DMS53 treated with DMSO at 0.1 percent for 48 hours (cell line): ENCODE data around the gene RNASET2.

ENCODE experiments used
- DNase-seq: peaks from one replicate; lab custom pipeline; 2025; ENCODE audit not compliant: unreplicated experiment; lab: John Stamatoyannopoulos, UW

Gene RNASET2

DNA sequence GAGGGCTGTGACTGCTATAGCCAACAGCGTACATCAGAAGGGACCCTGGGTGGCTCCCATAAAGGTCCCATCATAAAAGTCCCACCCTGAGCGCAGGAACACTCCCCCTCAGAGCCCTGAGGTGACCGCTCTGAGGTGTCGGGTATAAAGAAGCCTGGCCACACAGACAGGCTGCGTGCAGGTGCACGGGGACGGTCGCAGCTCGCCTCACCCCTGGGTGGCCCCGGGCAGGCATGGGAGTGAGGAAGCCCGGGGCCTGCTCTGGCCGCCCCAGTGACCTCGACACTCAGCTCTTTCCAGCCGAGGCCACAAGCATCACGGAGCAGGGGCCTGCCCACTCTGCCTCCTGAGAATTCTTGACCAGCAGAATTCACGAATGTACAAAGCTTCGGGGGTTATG, 14.4 kb upstream of the RNASET2 start:
- DNase-seq: no peak

DNA sequence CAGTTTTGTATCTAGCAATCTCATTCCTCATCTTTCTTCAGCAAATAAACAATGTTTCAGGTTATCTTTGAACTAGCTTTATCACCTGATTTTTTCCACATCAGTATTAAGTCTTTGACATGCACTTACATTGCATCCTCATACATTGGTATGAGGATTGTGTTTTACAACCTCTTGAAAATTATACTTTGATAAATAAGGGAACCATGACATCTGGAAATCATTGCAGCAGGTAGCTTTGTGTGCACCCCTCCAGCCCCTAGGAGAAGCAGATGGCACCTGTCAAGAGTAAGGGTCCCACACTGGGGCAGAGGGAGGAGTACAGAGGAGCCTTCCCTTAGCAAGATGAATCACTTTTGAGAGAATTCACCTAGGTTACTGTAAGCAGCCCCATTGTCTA, 13.7 kb upstream of the RNASET2 start:
- DNase-seq: no peak

DNA sequence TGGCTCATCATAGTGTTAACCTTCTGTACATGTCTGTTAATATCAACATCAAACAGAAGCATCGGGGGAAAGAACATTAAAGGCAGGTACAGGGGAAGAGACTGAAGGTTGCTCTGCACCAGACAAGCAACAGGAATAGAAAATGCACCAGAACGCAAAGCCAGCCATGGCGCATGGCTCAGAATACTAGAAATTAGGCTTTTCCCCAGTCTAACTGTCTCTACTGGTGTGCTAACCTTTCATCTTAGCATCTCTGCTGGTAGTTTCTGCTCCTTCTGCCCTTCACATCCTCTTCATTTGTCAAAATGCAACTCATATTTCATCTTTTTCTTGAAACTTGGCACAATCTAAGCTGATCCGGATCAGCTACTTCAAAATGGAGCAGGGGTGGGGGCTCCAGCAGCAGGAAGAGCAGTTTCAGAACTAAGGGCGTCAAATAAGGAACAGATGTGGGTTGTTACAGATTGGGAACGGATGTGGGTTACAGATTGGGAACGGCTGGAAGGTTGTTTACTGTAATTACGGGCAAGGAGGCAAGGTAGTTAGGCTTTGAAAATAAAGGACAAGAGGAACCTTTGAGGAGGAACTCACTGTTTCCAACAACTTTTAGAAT, 13.1 kb upstream of the RNASET2 start:
- no peak for DNase-seq

DNA sequence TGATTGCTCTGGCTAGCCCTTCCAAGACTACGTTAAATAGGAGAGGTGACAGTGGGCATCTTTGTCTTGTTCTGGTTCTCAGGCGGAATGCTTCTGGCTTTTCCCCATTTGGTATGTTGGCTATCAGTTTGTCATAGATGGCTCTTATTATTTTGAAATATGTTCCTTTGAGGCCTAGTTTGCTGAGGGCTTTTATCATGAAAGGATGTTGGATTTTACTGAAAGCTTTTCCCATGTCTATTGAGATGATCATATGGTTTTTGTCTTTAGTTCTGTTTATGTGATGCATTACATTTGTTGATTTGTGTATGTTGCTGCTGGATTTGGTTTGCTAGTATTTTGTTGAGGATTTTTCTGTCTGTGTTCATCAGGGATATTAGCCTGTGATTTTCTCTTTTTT, 9.9 kb upstream of the RNASET2 start:
- no peak for DNase-seq

DNA sequence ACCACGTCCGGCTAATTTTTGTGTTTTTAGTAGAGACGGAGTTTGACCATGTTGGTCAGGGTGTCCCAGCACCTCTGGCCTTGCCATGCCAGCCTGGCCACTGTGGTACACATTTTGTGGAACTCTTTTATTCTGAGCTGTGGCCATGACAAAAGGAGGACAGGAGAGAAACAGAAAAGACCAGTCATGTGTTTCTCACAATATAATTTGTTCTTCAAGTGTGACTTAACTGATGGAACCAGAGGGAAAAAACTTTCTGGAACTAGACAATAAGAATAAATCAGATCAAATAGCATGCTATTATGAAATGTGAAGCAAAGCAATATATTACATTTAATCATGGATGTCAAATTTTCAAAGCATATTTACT, 4.2 kb upstream of the RNASET2 start:
- no peak for DNase-seq

DNA sequence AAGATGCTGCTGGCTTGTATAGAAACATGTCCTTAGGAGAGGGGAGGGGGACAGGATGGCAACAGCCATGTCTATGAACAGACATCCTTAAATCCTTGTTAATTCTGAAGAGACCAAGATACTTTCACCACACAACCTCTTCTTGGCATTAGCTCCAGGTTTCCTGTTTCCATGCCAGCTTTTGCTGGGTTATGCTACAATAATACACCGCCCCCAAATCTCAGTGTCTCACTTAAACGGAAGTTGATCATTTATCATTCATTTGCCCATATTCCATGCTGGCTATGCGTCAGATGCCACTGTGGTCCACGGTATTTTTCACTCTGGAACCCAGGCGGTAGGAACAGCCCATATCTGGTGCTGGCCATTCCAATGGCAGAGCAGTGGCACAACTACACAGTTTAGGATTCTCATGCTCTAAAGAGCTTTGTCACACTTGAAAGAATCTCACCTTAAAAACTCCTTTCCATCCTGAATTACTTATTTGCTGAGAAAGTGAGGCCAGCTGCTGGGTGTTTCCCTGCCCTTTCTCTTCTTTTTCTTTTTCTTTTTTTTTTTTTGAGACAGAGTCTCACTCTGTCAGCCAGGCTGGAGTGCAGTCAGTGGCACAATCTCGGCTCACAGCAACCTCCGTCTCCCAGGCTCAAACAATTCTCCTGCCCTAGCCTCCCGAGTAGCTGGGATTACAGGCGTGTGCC, 3.7 kb upstream of the RNASET2 start:
- no peak for DNase-seq

DNA sequence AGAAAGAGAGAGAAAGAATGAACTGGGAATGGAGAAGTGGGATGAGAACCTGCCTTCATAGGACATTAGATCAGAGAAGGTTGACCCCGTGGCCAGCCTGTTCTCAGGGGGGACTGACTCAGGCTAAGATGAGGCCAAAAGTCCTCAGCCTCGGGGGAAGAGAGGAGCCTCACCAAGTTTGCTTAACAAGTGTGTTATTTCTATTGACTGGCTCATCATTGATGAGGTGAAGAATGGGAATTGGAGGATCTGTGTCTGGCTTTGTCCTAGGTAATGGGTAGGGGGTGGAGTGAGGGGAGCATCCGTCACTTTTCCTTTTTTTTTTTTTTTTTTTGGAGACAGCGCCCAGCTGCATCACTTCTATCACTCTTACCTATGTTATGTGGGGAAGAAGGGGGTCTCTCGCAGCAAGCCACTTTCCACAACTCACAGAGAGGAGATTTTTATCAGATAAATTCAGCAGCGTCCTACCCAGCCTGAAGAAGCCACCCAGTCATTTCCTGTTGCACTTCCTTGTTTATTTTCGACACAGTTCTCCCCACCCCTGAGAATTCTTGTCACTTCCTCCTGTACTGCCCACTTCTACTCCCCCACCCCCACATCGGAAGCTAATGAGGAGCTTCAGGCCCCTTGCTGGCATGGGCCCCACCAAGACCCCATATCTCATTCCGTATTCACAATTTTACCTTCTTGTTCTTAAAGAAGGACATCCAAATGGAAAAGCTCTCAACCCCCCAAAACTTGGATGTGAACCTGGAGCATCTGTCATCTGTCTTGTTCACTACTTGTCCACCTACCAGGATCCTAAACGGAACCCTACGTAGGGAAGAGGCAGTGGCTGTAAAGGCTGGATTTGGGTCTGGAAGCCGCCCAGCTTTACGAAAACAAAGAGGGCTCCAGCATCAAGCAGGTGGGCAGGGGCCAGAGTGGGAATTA, 2.8 kb upstream of the RNASET2 start:
- DNase-seq: no peak

DNA sequence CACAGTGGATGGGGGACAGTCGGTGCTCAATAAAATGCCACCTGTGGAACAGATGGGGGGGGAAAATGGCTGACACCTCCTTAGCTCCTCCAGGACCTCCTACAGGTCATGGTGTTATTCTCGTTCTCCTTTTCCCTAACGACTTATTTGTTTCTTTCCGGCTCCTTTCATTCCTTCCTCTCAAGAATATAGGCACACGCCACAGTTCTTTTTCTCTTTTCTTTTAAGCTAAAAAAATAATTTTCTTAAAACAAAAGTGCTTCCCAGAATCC, 1.4 kb upstream of the RNASET2 start:
- no peak for DNase-seq

DNA sequence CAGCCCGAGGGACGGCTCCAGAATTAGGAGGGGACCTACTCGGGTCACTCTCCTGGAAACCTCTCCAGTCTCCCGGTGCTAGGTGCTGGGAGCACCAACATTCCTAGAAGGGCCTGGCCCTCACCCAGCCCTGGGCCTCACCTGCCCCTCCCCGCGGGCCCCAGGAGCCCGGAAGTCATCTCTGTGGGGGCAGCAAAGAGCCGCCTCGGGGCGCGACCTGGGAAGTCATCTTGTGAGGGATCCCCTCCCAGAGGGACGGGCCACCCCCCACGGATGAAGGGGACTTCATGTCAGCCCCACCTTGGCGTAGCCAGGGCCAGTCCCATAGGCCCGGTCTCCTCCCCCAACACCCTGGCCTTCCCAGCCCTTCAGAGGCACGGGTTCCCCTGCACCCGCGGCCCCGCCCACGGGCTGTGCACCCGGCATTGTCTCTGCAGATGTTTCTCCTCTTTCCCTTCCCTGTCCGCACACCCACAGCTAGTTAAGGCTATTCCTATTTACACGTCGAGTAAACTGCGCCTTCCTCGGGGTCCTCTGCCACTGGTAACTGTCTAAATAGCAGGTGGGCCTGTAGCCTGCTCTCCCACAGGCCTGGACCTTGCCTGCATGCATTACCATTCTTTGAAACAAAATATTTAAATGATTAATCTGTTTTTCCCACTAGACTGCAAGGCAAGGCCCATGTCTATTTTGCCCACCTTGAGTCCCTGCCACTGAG, 896 bp upstream of the RNASET2 start:
- peak; percentile 52 for DNase-seq

DNA sequence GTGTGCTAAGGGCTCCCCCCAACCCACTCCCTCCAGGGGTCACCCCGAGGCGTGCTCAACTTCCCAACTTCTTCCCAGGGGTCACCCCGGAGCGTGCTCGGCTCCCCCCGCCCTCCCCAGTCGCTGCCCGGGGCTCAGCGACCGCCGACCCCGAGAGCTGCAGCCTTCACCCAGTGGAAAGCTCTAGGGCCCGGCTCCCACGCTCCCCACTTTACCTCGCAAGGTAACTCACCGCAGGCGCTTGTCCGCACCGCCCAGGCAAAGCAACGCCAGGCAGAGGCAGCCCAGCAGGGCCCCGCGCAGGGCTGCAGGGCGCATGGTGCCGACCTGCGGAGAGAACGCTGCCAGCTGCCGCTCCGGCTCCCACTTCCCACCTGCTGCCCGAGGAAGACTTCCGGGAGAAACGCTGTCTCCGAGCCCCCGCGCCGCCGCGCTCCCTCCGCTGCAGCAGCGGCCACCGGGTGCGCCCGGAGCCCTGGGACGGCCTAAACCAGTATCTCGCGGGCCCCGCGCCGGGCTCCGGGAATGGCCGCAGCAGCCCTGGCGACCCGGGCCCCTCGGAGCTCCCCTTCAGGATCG, 396 bp downstream of the RNASET2 start:
- peak; percentile 51 for DNase-seq

DNA sequence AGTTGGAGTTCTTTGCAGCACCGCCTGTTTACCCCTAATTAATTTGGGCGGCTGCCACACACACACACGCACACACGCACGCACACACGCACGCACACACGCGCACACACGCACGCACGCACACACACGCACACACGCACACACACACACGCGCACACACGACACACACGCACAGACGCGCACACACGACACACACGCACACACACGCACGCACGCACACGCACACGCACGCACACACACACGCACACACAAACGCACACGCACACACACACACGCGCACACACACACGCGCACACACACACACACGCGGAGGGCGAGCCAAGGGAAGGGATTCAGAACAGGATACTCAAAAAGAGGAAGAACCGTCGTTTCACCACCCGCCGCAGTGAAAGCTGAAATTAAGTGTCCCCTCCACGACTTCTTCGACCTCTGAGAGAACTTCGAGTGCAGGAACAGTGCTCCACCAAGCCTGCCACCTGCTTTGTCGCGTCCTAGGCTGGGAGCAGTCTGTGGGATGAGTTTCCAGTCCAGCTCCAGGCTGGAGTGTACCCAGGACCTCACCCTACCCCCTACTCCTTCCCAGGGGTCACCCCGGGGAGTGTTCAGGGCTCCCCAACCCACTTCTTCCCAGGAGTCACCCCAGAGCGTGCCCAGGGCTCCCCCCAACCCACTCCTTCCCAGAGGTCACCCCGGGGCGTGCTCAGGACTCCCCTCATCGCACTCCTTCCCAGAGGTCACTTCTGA, 1.1 kb downstream of the RNASET2 start:
- DNase-seq: no peak

DNA sequence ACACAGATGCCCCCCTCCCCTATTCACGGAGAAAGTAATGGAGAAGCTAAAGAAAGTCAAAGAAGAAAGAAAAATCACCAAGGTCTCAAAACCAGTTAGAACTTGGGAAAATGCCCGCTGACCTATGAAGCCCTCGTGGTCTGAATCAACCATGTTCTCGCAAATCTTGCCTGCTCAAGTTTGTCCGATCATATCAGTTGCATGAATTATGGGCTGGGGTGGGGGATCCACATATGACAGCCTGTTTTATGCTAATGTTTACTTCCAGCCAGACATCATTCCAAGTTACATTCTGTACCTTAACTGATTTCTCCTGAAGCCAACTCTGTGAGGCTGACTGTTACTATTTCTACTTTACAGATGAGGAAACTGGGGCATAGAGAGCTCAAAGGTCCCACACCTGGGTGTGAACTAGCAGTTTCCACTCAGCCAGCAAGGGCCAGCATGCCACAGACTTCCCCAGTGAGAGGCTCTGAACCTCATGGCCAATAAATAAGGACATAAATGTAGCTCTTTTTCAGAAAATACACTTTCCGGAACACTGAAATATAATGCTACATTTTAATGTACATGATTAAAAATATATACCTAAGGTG, 2.1 kb downstream of the RNASET2 start:
- no peak for DNase-seq

DNA sequence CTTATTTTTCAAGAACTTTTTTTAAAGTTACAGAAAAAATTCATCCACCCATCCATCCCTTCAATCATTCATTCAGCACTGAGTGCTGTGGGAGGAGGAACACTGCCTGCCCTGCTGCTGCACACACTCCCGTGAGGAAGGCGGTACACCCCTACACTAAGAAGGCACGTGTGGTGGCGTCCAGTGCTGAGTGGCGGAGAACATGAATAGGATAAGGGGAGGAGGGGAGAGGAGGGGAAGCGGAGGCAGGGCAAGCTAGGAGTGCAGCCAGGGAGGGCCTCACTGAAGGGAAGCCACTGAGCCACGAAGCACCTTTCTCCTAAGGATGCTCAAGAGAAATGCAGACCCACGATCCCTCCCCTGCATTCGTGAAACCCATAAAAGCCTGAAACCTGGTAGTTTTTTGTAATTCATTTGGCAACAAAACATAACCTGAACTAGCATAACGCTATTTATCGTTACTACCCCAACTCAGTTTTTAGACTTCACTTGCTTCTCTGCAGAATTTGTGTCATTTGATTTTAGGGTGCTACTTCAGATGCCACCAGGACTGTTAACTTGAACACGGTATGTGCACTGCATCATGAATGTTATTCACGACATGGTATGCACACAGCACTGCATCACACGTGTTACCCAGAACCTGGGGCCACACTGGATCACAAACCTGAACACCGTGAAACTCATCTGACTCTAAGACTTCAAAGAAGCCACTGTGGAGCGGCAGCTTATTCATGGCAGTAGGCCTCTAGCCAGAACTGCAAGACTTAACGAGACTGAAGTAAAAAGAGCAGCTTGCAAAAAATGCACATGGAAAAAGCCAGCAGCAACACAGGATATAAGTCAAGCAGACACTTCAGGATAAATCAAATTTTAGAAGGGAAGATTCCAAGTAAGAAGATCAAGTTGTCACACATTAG, 3.5 kb downstream of the RNASET2 start:
- no peak for DNase-seq

DNA sequence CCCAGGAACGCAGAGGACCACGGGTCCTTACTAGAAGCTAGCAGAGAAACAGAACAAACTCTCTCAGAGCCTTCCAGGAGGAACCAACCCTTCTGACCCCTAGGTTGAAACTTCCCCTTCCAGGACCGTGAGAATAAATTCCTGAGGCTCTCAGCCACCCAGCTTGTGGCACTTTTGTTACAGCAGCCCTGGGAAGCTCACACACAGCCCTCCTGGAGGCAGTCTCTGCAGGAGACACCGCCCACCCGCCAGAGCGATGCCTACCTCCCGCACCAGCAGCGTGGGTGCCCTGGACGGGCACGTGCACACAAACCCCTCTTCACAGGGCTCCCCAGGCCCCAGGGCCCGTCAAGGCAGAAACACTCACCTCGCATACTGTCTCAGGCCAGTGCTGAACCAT, 4.2 kb downstream of the RNASET2 start:
- DNase-seq: no peak

DNA sequence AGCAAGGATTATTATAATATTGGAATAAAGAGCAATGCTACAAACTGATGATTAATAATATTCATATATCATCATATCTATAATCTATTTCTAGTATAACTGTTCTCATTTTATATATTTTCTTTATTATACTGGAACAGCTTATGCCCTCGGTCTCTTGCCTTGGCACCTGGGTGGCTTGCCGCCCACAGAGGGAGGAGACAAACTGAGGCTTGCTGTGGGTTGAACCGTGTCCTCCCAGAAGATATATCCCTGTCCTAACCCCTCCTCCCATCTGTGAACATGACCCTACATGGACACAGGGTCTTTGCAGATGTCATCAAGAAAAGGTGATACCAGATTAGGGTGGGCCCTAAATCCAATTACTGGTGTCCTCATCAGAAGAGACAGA, 4.7 kb downstream of the RNASET2 start:
- DNase-seq: no peak

DNA sequence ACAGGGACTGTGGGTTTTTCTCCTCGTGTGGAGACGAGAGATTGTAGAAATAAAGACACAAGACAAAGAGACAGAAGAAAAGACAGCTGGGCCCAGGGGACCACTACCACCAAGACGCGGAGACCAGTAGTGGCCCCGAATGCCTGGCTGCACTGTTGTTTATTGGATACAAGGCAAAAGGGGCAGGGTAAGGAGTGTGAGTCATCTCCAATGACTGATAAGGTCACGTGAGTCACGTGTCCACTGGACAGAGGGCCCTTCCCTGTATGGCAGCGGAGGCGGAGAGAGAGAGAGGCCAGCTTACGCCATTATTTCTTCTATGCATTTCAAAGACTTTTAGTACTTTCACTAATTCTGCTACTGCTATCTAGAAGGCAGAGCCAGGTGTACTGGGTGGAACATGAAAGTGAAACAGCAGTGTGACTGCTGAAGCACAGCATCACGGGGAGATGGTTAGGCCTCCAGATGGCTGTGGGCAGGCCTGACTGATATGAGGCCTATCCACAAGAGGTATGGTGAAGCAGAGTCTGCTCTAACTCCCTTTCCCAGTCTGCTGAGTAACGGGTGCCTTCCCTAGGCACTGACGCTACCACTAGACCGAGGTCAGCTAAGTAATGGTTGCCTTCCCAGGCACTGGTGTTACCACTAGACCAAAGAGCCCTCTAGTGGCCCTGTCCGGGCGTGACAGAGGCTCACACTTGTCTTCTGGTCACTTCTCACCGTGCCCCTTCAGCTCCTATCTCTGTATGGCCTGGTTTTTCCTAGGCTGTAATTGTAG, 5.3 kb downstream of the RNASET2 start:
- peak; percentile 33 for DNase-seq

DNA sequence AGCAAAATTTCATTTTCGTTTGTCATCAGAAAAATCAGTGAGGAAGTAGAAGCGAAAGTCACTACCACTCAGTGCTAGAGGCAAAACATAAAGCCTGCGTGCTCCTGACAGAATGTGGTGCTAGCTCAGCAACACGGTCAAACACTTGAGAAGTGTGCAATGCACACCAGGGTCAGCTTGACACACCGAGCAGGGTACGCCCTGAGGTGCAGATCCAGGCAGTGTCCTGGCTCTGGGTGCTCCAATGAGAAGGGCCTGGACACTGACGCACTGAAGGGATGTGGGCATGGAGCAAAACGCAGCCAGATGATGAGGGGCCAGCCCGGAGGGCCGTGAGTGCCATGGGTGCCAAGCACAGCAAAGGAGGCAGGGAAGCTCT, 5.9 kb downstream of the RNASET2 start:
- DNase-seq: no peak
